Activated naive CD4-positive, alpha-beta T cell treated with anti-CD3 and anti-CD28 coated beads for 36 hours (primary cell): ENCODE measurements around the gene SPIRE2. TPM values are rescaled to one million over a fixed set of nuclear protein-coding genes. Genes with fewer than 3 reads are reported as not detected.
"Not testable (repeated sequence)": the region's sequence is repeated elsewhere in the genome, so short reads cannot be mapped to it uniquely, and the experiment has no call there.

Experiments
- CTCF ChIA-PET: fragments of 350-600 bp; sonication (Branson Sonifier 250); formaldehyde crosslinking; loops from one replicate; lab custom pipeline; 2021; ENCODE audit warnings: antibody characterized with exemption; lab: Charles Lee
- DNase-seq: peaks from one replicate; pipeline ENCODE4 v3.0.0-alpha.2; 2020
- H3K27ac Mint-ChIP-seq: one replicate; pipeline ENCODE4 v1.8.0; 2021; ENCODE audit warnings: mild to moderate bottlenecking, mixed read lengths
- H3K27me3 Mint-ChIP-seq: one replicate; pipeline ENCODE4 v1.8.0; 2021; ENCODE audit warnings: low read depth, mixed read lengths
- H3K36me3 Mint-ChIP-seq: one replicate; pipeline ENCODE4 v1.8.0; 2021; ENCODE audit warnings: low read depth, mixed read lengths
- H3K4me1 Mint-ChIP-seq: one replicate; pipeline ENCODE4 v1.8.0; 2021; ENCODE audit warnings: low read depth, mixed read lengths
- H3K4me3 Mint-ChIP-seq: one replicate; pipeline ENCODE4 v1.8.0; 2021; ENCODE audit warnings: mild to moderate bottlenecking, moderate library complexity, mixed read lengths
- H3K9me3 Mint-ChIP-seq: one replicate; pipeline ENCODE4 v1.8.0; 2021; ENCODE audit warnings: mixed read lengths
- intact Hi-C: fragments of 100-400 bp; cut with micrococcal nuclease; formaldehyde crosslinking; loops from one replicate; pipeline ENCODE4 v1.15.1; 2023
- total RNA-seq, 2 experiments: library from RNA; stranded (reverse); gene quantifications; one replicate each; pipeline ENCODE4 v1.2.3, GENCODE V29; 2021

Gene SPIRE2
- total RNA-seq, 2 experiments from 2014 or later = 0.26 to 0.44 TPM

DNA sequence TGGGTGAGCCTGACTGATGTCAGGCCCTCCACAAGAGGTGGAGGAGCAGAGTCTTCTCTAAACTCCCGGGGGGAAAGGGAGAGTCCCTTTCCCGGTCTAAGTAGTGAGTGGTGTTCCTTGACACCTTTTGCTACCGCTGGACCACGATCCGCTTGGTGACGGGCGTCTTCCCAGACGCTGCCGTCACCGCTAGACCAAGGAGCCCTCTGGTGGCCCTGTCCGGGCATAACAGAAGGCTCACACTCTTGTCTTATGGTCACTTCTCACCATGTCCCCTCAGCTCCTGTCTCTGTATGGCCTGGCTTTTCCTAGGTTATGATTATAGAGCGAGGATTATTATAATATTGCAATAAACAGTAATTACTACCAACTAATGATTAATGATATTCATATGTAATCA is 35.2 kb upstream of the SPIRE2 start:
- CTCF ChIA-PET = interaction anchor here (0.6 to 5.6 kb wide), 5 partner anchors 68 to 160 kb away, joined by 3 to 38 read pairs (median 11); no protein-coding TSS in a partner anchor
- H3K4me3 Mint-ChIP-seq, H3K9me3 Mint-ChIP-seq, H3K4me1 Mint-ChIP-seq, H3K27me3 Mint-ChIP-seq: not testable (repeated sequence)
- intact Hi-C loops = loop anchor here (1.0 kb wide), 1 partner anchor 87 kb away; no protein-coding TSS in a partner anchor
- peak overlapping the region; percentile 44 for H3K27ac Mint-ChIP-seq
- H3K36me3 Mint-ChIP-seq = peaks cover 59% of the 10 kb centered on the region
- DNase-seq = peak; percentile 60

- intact Hi-C loops = loop anchor here (1.0 kb wide), 1 partner anchor 88 kb away; no protein-coding TSS in a partner anchor
- Mint-ChIP-seq H3K36me3 (peaks cover 64% of the 10 kb centered on the region), H3K4me1 (no peaks in the 10 kb centered on the region), H3K27ac (peak overlapping the region; percentile 30), H3K9me3 (no peaks in the 10 kb centered on the region), H3K4me3 (no peak overlapping the region), H3K27me3 (no peaks in the 10 kb centered on the region)
- no peak for DNase-seq
- CTCF ChIA-PET = interaction anchor here (0.6 to 5.6 kb wide), 7 partner anchors 10 to 161 kb away, joined by 3 to 38 read pairs (median 3); no protein-coding TSS in a partner anchor
These were observed 34.3 kb upstream of the SPIRE2 start for GRCh38 chr16:89793955-89794354.

- no peak overlapping the region for H3K4me3 Mint-ChIP-seq
- peaks cover 69% of the 10 kb centered on the region for H3K36me3 Mint-ChIP-seq
- intact Hi-C loops = no loop called here
- no peaks in the 10 kb centered on the region for H3K27me3 Mint-ChIP-seq
- H3K27ac Mint-ChIP-seq = no peak overlapping the region
- no peaks in the 10 kb centered on the region for H3K4me1 Mint-ChIP-seq
- H3K9me3 Mint-ChIP-seq = no peaks in the 10 kb centered on the region
- DNase-seq = no peak
- CTCF ChIA-PET = interaction anchor here (5.6 kb wide), 1 partner anchor 89 kb away, joined by 38 read pairs; no protein-coding TSS in a partner anchor
These were observed 32.6 kb upstream of the SPIRE2 start for GRCh38 chr16:89795676-89796075.

DNA sequence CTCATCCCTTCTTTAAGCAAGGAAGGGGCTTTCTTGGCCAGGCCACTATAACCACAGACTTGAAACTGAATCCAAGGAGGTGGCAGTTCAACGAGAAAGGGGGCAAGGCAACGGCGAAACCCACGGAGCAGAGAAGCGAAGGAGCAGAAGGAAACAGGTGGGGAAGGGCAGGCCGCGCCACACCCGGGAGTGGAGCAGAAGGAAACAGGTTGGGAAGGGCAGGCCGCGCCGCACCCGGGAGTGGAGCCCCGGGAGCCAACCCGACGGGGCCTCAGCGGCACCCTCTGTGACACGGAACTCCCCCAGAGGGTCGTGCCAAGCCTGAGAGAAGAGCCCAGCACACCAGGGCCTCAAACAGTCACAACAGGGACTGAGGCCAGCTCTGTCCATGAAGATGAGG is 32.2 kb upstream of the SPIRE2 start:
- intact Hi-C loops = no loop called here
- Mint-ChIP-seq H3K4me1 (no peaks in the 10 kb centered on the region), H3K27me3 (no peaks in the 10 kb centered on the region), H3K9me3 (no peaks in the 10 kb centered on the region), H3K27ac (no peak overlapping the region), H3K4me3 (no peak overlapping the region), H3K36me3 (peaks cover 64% of the 10 kb centered on the region)
- no peak for DNase-seq
- CTCF ChIA-PET = no interaction called here

GRCh38 chr16:89798126-89798525 is 30.1 kb upstream of the SPIRE2 start:
- H3K27me3 Mint-ChIP-seq = no peaks in the 10 kb centered on the region

GRCh38 chr16:89798832-89799370 is 29.4 kb upstream of the SPIRE2 start:
- CTCF ChIA-PET = no interaction called here
- Mint-ChIP-seq H3K4me1 (no peaks in the 10 kb centered on the region), H3K27ac (no peak overlapping the region), H3K9me3 (no peaks in the 10 kb centered on the region), H3K4me3 (no peak overlapping the region), H3K36me3 (peaks cover 60% of the 10 kb centered on the region), H3K27me3 (no peaks in the 10 kb centered on the region)
- intact Hi-C loops = no loop called here
- no peak for DNase-seq

More at GRCh38 chr16:89798126-89798525, 30.1 kb upstream of the SPIRE2 start:
- no peak for DNase-seq
- peaks cover 60% of the 10 kb centered on the region for H3K36me3 Mint-ChIP-seq
- H3K4me3 Mint-ChIP-seq = no peak overlapping the region
- intact Hi-C loops = no loop called here
- CTCF ChIA-PET = no interaction called here
- no peaks in the 10 kb centered on the region for H3K9me3 Mint-ChIP-seq
- no peaks in the 10 kb centered on the region for H3K4me1 Mint-ChIP-seq
- H3K27ac Mint-ChIP-seq = no peak overlapping the region

- H3K27ac Mint-ChIP-seq = no peak overlapping the region
- peaks cover 55% of the 10 kb centered on the region for H3K36me3 Mint-ChIP-seq
- H3K4me3 Mint-ChIP-seq = no peak overlapping the region
- intact Hi-C loops = no loop called here
- CTCF ChIA-PET = no interaction called here
- no peaks in the 10 kb centered on the region for H3K4me1 Mint-ChIP-seq
- no peaks in the 10 kb centered on the region for H3K9me3 Mint-ChIP-seq
- no peak for DNase-seq
- no peaks in the 10 kb centered on the region for H3K27me3 Mint-ChIP-seq
These were observed 26.5 kb upstream of the SPIRE2 start for GRCh38 chr16:89801800-89802199.

DNA sequence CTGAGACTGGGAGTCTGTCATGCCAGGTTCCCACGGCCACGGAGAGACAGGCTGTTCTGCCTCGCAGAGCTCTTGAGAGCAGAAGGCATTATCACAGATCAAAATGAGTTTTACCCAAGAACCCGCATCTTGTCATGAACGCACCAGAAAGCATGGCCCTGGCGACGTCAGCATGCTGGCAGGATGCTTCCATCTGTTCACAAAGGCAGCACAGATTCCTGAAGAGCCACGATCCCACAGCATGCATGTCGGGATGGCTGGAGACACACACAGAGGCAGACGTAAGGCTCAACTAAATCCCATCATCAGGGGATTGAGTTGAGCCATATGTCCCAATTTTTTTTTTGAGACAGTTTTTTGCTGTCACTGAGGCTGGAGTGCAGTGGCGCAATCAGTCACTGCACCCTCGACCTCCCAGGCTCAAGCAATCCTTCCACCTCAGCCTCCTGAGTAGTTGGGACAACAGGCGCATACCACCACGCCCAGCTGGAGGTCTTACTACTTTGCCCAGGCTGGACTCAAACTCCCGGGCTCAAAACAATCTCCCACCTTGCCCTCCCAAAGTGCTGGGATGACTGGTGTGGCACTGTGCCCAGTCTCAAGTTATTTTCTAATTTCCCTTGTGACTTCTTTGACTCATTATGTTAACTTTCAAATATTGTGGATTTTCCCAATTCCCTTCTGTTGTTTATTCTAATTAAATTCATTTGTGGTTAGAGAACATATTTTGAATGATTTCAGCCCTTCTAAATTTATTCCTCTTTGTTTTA is 23.0 kb upstream of the SPIRE2 start:
- Mint-ChIP-seq H3K9me3 (no peaks in the 10 kb centered on the region), H3K4me3 (no peak overlapping the region), H3K36me3 (peaks cover 56% of the 10 kb centered on the region)

DNA sequence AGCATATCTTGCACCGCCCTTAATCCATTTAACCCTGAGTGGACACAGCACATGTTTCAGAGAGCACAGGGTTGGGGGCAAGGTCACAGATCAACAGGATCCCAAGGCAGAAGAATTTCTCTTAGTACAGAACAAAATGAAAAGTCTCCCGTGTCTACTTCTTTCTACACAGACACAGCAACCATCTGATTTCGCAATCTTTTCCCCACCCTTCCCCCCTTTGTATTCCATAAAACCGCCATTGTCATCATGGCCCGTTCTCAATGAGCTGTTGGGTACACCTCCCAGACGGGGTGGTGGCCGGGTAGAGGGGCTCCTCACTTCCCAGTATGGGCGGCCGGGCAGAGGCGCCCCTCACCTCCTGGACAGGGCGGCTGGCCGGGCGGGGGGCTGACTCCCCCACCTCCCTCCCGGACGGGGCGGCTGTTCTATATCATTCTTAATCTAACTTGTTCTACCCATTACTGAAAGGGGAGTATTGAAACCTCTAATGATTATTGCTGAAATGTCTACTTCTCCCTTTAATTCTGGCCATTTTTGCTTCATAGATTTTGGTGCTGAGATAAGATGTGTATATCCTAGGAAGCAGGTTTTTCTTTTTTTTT is 21.6 kb upstream of the SPIRE2 start:
- not testable (repeated sequence) for H3K27me3 Mint-ChIP-seq, H3K4me1 Mint-ChIP-seq

More for the DNA sequence above, 23.0 kb upstream of the SPIRE2 start:
- Mint-ChIP-seq H3K27ac (no peak overlapping the region), H3K4me1 (no peaks in the 10 kb centered on the region), H3K27me3 (no peaks in the 10 kb centered on the region)
- CTCF ChIA-PET = interaction anchor here (1.1 kb wide), 1 partner anchor 58 kb away, joined by 3 read pairs; no protein-coding TSS in a partner anchor
- intact Hi-C loops = no loop called here
- no peak for DNase-seq

GRCh38 chr16:89808475-89808874 is 19.8 kb upstream of the SPIRE2 start:
- intact Hi-C loops = no loop called here
- Mint-ChIP-seq H3K27ac (no peak overlapping the region), H3K4me1 (no peaks in the 10 kb centered on the region), H3K4me3 (no peak overlapping the region), H3K9me3 (no peaks in the 10 kb centered on the region), H3K27me3 (no peaks in the 10 kb centered on the region), H3K36me3 (peaks cover 45% of the 10 kb centered on the region)
- no peak for DNase-seq
- CTCF ChIA-PET = no interaction called here

More for the DNA sequence above, 21.6 kb upstream of the SPIRE2 start:
- H3K4me3 Mint-ChIP-seq, CTCF ChIA-PET, H3K9me3 Mint-ChIP-seq, DNase-seq, intact Hi-C loops, H3K27ac Mint-ChIP-seq: not testable (repeated sequence)
- H3K36me3 Mint-ChIP-seq = peaks cover 55% of the 10 kb centered on the region

DNA sequence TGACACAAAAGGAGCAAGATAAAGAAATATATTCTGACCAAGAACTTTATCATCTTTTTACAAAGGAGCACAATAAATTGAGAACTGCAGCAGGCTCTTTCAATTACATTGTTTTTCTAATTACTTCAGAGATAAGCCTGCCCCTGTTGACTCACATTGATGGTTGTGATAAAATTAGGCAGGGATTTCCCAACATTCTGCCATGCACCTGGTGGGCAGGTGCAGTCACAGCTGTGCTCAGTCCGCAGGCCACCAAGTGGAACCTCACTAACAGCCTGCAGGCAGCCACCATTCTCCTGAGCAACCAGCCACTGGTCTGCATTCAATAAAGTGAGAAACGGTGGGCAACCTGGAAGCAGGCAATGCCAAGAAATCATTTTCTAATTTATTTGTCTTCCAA is 17.0 kb upstream of the SPIRE2 start:
- no peak overlapping the region for H3K27ac Mint-ChIP-seq
- CTCF ChIA-PET = no interaction called here
- H3K27me3 Mint-ChIP-seq = no peaks in the 10 kb centered on the region
- peaks cover 11% of the 10 kb centered on the region for H3K4me1 Mint-ChIP-seq
- peaks cover 48% of the 10 kb centered on the region for H3K36me3 Mint-ChIP-seq
- H3K9me3 Mint-ChIP-seq = no peaks in the 10 kb centered on the region
- H3K4me3 Mint-ChIP-seq = no peak overlapping the region
- intact Hi-C loops = no loop called here
- DNase-seq = no peak

- Mint-ChIP-seq H3K4me1 (peaks cover 36% of the 10 kb centered on the region), H3K9me3 (no peaks in the 10 kb centered on the region), H3K27ac (peak overlapping the region; percentile 61), H3K4me3 (peak overlapping the region; percentile 85), H3K36me3 (peaks cover 24% of the 10 kb centered on the region), H3K27me3 (no peaks in the 10 kb centered on the region)
- intact Hi-C loops = loop anchor here (1.0 to 5.0 kb wide), 5 partner anchors 46 to 115 kb away; partner anchors contain the start of genes TCF25 and ZNF276
- no peak for DNase-seq
- CTCF ChIA-PET = interaction anchor here (1.3 to 1.8 kb wide), 2 partner anchors 44 to 116 kb away, joined by 4 to 5 read pairs; no protein-coding TSS in a partner anchor
These were observed 12.5 kb upstream of the SPIRE2 start for GRCh38 chr16:89815639-89816348.
